ENCODE measurements around the gene KRT37. TPM values are rescaled to one million over a fixed set of nuclear protein-coding genes. Genes with fewer than 3 reads are reported as not detected.
A peak's percentile ranks its signal among the peaks of the same experiment; 100 is the strongest.
"Not testable (repeated sequence)": the region's sequence is repeated elsewhere in the genome, so short reads cannot be mapped to it uniquely, and the experiment has no call there.

The KRT37 gene
- total RNA-seq, 8 experiments from 2014 or later, result 0.05 to 0.41 (median 0.33) TPM; not detected in 5

DNA sequence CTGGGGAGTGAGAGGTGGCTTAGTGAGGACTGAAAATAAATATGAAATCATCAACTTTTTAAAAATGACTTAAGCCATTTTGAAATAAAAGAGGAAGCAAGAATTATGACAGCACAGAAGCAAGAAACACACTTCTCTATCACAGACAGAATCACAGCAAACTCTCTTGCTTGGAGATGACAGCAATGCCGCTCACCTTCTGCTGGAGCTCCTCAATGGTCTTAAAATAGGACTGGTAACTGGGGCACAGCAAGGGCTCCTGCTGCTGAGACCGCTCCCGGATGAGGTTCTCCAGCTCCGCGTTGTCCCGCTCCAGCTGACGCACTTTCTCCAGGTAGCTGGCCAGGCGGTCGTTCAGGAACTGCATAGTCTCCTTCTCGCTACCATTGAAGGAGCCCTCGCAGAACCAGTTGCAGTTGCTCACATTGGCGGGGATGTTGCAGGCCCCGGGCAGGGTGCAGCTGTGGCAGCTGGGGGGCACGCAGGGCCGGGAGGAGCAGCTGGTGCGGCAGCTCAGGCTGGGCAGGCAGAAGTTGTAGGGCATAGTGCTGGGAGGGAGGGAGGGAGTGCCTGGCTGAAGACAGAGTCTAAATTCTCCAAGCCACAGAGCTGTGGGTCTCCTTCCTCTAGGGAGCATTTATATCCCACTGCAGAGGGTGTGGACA, 27.3 kb downstream of the KRT37 start, which contains the start of gene KRT31:
KRT31 (minus strand) TSS at position 613 of the 665 bp plus-strand sequence; CDS start at position 544, 69 bp downstream.
- Histone ChIP-seq H3K4me1 (replicated peaks in 1 of 2) (no peaks in the 10 kb centered on the region), H3K4me3 (no peak within 1 kb of the TSS), H3K27ac (no peak within 1 kb of the TSS)
- in situ Hi-C loops (cut with MboI; ENCODE audit: low pct_unique_long_range_greater_than_20kb in 2 of 9, low sequenced_read_pairs in 9 of 9, unreplicated experiment in 9 of 9), result no loop called here
- no peak for ATAC-seq (replicated peaks in 6 of 8)
- WGBS, 10 experiments, result 71 to 94% (median 90%) methylated on average over 1 to 3 of the region's 16 CpGs; no CpG with 5 or more reads in 7 of the 10 experiments

- in situ Hi-C loops (cut with MboI; ENCODE audit: low pct_unique_long_range_greater_than_20kb in 2 of 9, low sequenced_read_pairs in 9 of 9, unreplicated experiment in 9 of 9), result no loop called here
- H3K27ac ChIP-seq, result no peak overlapping the region
- 90 to 100% (median 100%) methylated on average over 1 to 7 of the region's 7 CpGs; no CpG with 5 or more reads in 5 of the 10 experiments for WGBS, 10 experiments
- no peak for ATAC-seq (replicated peaks in 6 of 8)
- H3K4me3 ChIP-seq, result no peak overlapping the region
- no peaks in the 10 kb centered on the region for H3K4me1 ChIP-seq (replicated peaks in 1 of 2)
These were observed 28.0 kb downstream of the KRT37 start for GRCh38 chr17:41396340-41396739.

DNA sequence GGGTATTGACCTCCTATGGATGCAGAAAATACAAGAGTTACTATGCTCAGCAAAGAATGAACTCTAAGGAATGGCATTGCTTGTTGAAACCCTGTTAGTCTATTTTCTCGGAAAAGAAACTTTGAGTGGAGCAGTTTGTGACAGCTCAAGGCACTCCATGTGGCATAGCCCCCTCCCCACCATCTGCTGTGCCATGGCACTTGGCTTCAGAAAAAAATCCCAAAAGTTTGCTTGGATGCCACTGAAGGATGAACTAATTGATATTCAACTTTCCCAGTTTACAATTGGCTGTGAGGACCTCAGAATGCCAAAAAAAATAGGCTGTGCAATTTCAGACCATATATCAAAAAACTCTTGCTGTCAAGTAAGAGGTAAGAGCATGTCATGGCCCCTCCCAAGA, 28.8 kb downstream of the KRT37 start:
- whole genome bisulfite sequencing, 10 experiments, result 80 to 100% methylated on average over 1 of the region's 1 CpG; no CpG with 5 or more reads in 8 of the 10 experiments
- H3K4me1 ChIP-seq (replicated peaks in 1 of 2), result no peaks in the 10 kb centered on the region
- in situ Hi-C loops (cut with MboI; ENCODE audit: low pct_unique_long_range_greater_than_20kb in 2 of 9, low sequenced_read_pairs in 9 of 9, unreplicated experiment in 9 of 9), result no loop called here
- H3K27ac ChIP-seq, result no peak overlapping the region
- H3K4me3 ChIP-seq, result no peak overlapping the region
- ATAC-seq (replicated peaks in 6 of 8), result no peak

- 40% methylated on average over 1 of the region's 12 CpGs; no CpG with 5 or more reads in 9 of the 10 experiments for WGBS, 10 experiments
- H3K27ac ChIP-seq; in situ Hi-C loops (cut with MboI; ENCODE audit: low pct_unique_long_range_greater_than_20kb in 2 of 9, low sequenced_read_pairs in 9 of 9, unreplicated experiment in 9 of 9); H3K4me1 ChIP-seq (replicated peaks in 1 of 2); H3K4me3 ChIP-seq; ATAC-seq (replicated peaks in 6 of 8): not testable (repeated sequence)
These were observed 29.3 kb downstream of the KRT37 start for GRCh38 chr17:41395044-41395443.

DNA sequence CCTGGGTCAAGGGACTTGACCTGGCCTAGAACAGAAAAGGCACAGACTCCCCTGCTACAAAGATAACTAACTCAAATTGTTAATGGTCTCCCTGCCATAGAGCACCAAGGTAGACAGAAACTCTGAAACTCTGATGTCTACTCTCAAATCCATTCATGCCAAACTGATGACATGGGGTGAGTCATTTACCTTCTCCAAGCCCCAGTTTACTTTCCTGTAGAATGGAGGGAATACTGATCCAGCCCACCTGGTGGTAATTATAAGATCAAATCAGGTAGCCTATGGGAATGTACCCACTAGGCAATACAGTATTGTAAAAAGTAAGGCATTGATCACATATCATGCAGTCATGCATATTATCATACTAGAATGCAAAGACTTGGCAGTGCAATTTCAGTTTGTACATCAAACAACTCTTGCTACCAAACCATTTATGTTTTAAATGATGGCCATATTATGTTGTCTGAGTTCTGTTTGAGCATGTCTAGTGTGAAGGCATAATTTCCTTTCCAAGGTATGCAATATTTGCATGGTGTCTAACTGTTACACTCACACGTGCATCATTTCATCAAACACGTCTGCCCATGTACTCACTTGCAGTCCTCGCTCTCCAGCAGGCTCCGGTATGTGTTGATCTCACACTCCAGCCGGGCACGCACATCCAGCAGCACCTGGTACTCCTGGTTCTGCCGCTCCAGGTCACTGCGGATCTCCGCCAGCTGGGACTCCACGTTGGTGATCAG, 30.0 kb downstream of the KRT37 start:
- Histone ChIP-seq H3K27ac (no peak overlapping the region), H3K4me1 (replicated peaks in 1 of 2) (no peaks in the 10 kb centered on the region), H3K4me3 (no peak overlapping the region)
- in situ Hi-C loops (cut with MboI; ENCODE audit: low pct_unique_long_range_greater_than_20kb in 2 of 9, low sequenced_read_pairs in 9 of 9, unreplicated experiment in 9 of 9), result no loop called here
- ATAC-seq (replicated peaks in 6 of 8), result no peak
- WGBS, 10 experiments, result 53 to 80% methylated on average over 1 to 3 of the region's 10 CpGs; no CpG with 5 or more reads in 8 of the 10 experiments

- H3K4me3 ChIP-seq, result no peak overlapping the region
- 75 to 94% (median 82%) methylated on average over 2 to 4 of the region's 10 CpGs; no CpG with 5 or more reads in 4 of the 10 experiments for WGBS, 10 experiments
- no peak for ATAC-seq (replicated peaks in 6 of 8)
- in situ Hi-C loops (cut with MboI; ENCODE audit: low pct_unique_long_range_greater_than_20kb in 2 of 9, low sequenced_read_pairs in 9 of 9, unreplicated experiment in 9 of 9), result no loop called here
- H3K4me1 ChIP-seq (replicated peaks in 1 of 2), result no peaks in the 10 kb centered on the region
- H3K27ac ChIP-seq, result no peak overlapping the region
These were observed 30.6 kb downstream of the KRT37 start for GRCh38 chr17:41393826-41394225.

DNA sequence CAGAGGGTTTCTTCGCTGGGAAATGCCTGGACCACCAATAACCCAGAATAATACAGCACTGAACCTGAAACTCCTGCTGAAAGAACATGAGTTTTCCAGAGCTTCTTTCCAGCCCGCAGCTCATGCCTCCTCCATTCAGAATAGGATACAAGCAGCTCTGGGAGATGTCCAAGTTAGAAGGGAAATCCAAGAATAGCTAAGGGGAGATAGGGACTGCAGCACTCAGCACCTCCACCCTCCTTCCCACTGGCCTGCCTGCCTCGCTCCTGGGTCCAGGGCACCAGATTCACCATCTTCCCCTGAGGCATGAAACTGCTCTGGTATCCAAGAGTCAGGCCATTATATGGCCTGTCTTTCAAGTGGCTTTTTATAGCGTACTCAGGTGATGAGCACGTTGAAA, 31.1 kb downstream of the KRT37 start:
- 17 to 93% (median 60%) methylated on average over 1 to 4 of the region's 5 CpGs; no CpG with 5 or more reads in 1 of the 10 experiments for WGBS, 10 experiments
- no peak for ATAC-seq (replicated peaks in 6 of 8)
- in situ Hi-C loops (cut with MboI; ENCODE audit: low pct_unique_long_range_greater_than_20kb in 2 of 9, low sequenced_read_pairs in 9 of 9, unreplicated experiment in 9 of 9), result no loop called here
- Histone ChIP-seq H3K4me3 (no peak overlapping the region), H3K4me1 (replicated peaks in 1 of 2) (no peaks in the 10 kb centered on the region), H3K27ac (no peak overlapping the region)

DNA sequence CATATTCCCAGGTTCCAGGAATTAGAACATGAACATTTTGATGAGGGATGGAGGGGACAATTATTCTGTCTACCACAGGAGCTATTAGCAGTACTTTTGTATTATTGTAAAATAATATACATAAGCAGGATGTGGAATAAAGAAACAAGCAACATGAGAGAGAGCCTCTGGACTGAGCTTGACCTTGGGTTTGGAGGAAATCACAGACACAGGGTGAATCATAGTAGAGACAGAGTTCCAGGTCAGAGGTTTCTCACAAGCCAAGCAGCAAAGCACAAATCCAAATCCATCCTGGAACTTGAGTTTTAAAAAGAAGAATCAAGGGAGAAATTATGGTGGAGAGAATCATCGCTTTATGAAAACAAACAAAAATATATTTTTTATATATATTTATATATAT, 32.1 kb downstream of the KRT37 start:
- ATAC-seq (replicated peaks in 6 of 8), result no peak
- Histone ChIP-seq H3K27ac (no peak overlapping the region), H3K4me1 (replicated peaks in 1 of 2) (no peaks in the 10 kb centered on the region), H3K4me3 (no peak overlapping the region)
- in situ Hi-C loops (cut with MboI; ENCODE audit: low pct_unique_long_range_greater_than_20kb in 2 of 9, low sequenced_read_pairs in 9 of 9, unreplicated experiment in 9 of 9), result no loop called here
- 38 to 100% (median 100%) methylated on average over 1 of the region's 1 CpG; no CpG with 5 or more reads in 3 of the 10 experiments for WGBS, 10 experiments

GRCh38 chr17:41391535-41391934, 32.9 kb downstream of the KRT37 start:
- 0 to 100% (median 36%) methylated on average over 1 to 2 of the region's 2 CpGs for WGBS, 10 experiments
- in situ Hi-C loops (cut with MboI; ENCODE audit: low pct_unique_long_range_greater_than_20kb in 2 of 9, low sequenced_read_pairs in 9 of 9, unreplicated experiment in 9 of 9), result no loop called here
- no peak for ATAC-seq (replicated peaks in 6 of 8)

GRCh38 chr17:41390411-41390938, 33.9 kb downstream of the KRT37 start:
- Histone ChIP-seq H3K27ac (no peak overlapping the region), H3K4me1 (replicated peaks in 1 of 2) (no peaks in the 10 kb centered on the region), H3K4me3 (no peak overlapping the region)
- no peak for ATAC-seq (replicated peaks in 6 of 8)
- WGBS, 10 experiments, result 29 to 91% (median 79%) methylated on average over 2 to 7 of the region's 7 CpGs
- in situ Hi-C loops (cut with MboI; ENCODE audit: low pct_unique_long_range_greater_than_20kb in 2 of 9, low sequenced_read_pairs in 9 of 9, unreplicated experiment in 9 of 9), result no loop called here

More at GRCh38 chr17:41391535-41391934, 32.9 kb downstream of the KRT37 start:
- Histone ChIP-seq H3K27ac (no peak overlapping the region), H3K4me1 (replicated peaks in 1 of 2) (no peaks in the 10 kb centered on the region), H3K4me3 (no peak overlapping the region)

DNA sequence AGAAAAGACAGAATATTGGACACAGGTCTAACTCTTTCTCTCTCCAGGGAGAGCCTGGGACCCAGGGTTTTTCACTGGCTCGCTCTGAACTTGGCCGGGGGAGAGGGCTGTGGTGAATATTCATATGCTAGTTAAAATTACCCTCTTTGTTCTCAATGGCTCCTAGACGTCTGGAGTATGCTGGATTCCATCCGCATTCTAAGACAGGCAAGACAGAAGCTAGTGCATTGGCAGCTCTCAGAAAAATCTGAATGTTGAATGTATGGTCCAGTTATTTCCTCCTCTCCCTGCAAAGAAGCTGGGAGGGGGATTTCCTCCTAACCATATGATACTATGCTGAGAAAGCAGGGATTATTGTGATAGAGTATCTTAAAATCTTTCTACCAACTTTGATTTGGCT, 36.7 kb downstream of the KRT37 start:
- ATAC-seq (replicated peaks in 6 of 8), result peak in 1 of 8 experiments; percentile 66
- Histone ChIP-seq H3K4me3 (no peak overlapping the region), H3K4me1 (replicated peaks in 1 of 2) (no peaks in the 10 kb centered on the region), H3K27ac (no peak overlapping the region)
- in situ Hi-C loops (cut with MboI; ENCODE audit: low pct_unique_long_range_greater_than_20kb in 2 of 9, low sequenced_read_pairs in 9 of 9, unreplicated experiment in 9 of 9), result no loop called here
- 8 to 82% (median 62%) methylated on average over 1 to 4 of the region's 4 CpGs; no CpG with 5 or more reads in 3 of the 10 experiments for WGBS, 10 experiments

DNA sequence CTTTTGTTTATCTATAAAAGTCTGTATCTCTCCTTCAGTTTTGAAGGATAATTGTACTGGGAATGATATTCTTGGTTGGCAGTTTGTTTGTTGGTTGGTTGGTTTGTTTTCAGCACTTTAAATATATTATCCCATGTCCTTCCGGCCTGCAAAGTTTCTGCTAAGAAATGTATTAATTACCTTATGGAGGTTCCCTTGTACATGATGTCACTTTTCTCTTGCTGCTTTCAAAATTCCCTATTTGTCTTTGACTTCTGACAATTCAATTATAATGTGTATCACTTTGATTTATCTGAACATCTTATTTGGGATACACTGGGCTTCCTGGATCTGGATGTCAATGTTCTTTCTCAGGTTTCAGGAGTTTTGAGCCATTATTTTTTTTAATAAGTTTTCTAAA, 38.2 kb downstream of the KRT37 start:
- no peak for ATAC-seq (replicated peaks in 6 of 8)
- H3K27ac ChIP-seq, result no peak overlapping the region
- no peak overlapping the region for H3K4me3 ChIP-seq
- in situ Hi-C loops (cut with MboI; ENCODE audit: low pct_unique_long_range_greater_than_20kb in 2 of 9, low sequenced_read_pairs in 9 of 9, unreplicated experiment in 9 of 9), result no loop called here
- no peaks in the 10 kb centered on the region for H3K4me1 ChIP-seq (replicated peaks in 1 of 2)
- WGBS, 10 experiments, result 44 to 100% (median 100%) methylated on average over 1 of the region's 1 CpG

DNA sequence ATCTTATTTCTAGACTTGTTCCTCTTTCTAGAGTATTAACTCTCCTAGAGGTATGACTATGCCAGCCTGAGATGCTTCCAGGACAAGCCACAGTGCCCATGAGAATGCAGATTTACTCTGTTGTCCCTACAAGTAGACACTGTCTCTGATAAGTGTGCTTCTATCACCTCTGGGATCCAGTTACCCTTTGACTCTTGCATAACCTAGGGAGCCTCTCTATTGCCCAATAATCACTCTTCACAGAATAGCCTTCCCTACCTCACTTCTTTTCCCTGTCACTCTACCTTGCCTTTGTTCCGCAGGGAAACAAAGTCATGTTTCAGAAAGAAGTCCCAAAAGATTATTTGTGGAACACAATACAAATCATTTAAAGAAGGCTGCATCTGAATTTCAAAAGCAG, 40.7 kb downstream of the KRT37 start:
- WGBS, 10 experiments, result 31 to 100% (median 100%) methylated on average over 1 of the region's 1 CpG; no CpG with 5 or more reads in 3 of the 10 experiments
- in situ Hi-C loops (cut with MboI; ENCODE audit: low pct_unique_long_range_greater_than_20kb in 2 of 9, low sequenced_read_pairs in 9 of 9, unreplicated experiment in 9 of 9), result no loop called here
- Histone ChIP-seq H3K4me1 (replicated peaks in 1 of 2) (no peaks in the 10 kb centered on the region), H3K4me3 (no peak overlapping the region), H3K27ac (no peak overlapping the region)
- ATAC-seq (replicated peaks in 6 of 8), result no peak

Data from motor neuron (in vitro differentiated cells).